ENCODE measurements around the gene TRERF1. TPM values are rescaled to one million over a fixed set of nuclear protein-coding genes. Genes with fewer than 3 reads are reported as not detected.
"Not testable (repeated sequence)": the region's sequence is repeated elsewhere in the genome, so short reads cannot be mapped to it uniquely, and the experiment has no call there.

TRERF1 gene
- total RNA-seq, 4 donors from 2014 or later = 1.6 to 4.1 (median 2.6) TPM

GRCh38 chr6:42449917-42450476 lies 1.7 kb downstream of the TRERF1 start:
- intact Hi-C loops (cut with DNase I) = no loop called here
- H3K9me3 ChIP-seq = no peaks in the 10 kb centered on the region

DNA sequence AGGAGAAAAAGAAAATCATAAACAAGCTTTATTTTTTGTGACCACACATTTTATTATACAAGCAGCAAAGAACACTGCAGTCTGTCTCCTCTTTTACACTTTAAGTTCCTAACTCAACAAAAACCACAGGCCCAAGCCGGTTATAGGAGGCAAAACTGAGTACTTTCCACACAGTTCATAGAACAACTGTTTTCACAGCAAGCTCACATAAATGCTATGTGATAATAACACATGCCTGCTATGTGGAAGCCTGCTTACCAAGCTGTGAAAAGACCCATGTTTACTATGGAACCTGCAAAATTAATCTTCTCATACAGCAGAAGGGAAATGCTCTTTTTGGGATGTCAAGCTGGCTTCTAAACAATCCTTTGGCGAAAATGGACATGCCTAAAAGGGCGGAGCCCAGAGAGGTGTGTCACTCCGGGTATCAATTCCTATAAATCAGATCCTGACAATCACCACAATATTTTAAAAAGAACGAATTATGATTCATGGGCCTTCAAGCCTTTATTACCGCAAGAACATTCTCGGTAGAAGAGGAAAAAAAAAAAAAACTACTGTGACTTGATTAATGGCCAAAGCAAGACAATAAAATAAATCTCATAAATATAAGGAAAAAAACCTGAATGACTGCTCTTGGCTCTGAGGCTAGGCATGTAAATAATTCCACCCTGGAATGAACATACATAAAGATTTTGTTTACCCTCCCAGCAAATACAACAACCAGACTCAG lies 2.6 kb downstream of the TRERF1 start:
- no peaks in the 10 kb centered on the region for H3K36me3 ChIP-seq
- TF ChIP-seq, protein P1, sequence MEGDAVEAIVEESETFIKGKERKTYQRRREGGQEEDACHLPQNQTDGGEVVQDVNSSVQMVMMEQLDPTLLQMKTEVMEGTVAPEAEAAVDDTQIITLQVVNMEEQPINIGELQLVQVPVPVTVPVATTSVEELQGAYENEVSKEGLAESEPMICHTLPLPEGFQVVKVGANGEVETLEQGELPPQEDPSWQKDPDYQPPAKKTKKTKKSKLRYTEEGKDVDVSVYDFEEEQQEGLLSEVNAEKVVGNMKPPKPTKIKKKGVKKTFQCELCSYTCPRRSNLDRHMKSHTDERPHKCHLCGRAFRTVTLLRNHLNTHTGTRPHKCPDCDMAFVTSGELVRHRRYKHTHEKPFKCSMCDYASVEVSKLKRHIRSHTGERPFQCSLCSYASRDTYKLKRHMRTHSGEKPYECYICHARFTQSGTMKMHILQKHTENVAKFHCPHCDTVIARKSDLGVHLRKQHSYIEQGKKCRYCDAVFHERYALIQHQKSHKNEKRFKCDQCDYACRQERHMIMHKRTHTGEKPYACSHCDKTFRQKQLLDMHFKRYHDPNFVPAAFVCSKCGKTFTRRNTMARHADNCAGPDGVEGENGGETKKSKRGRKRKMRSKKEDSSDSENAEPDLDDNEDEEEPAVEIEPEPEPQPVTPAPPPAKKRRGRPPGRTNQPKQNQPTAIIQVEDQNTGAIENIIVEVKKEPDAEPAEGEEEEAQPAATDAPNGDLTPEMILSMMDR (IDR thresholded peaks at IDR 0.05) = no peak
- no peak for TF ChIP-seq POLR2A (IDR thresholded peaks at IDR 0.05)
- H3K27me3 ChIP-seq = no peaks in the 10 kb centered on the region
- H3K27ac ChIP-seq = no peak overlapping the region
- H3K4me1 ChIP-seq = peaks cover 8 to 12% of the 10 kb centered on the region in 2 donors
- no peak overlapping the region for H3K4me3 ChIP-seq (replicated peaks in 1 of 3)
- WGBS, 2 donors = 69 to 76% methylated on average over 7 of the region's 7 CpGs
- intact Hi-C loops (cut with DNase I) = no loop called here
- H3K9me3 ChIP-seq = no peaks in the 10 kb centered on the region
- DNase-seq = no peak

More at GRCh38 chr6:42449917-42450476, 1.7 kb downstream of the TRERF1 start:
- Histone ChIP-seq H3K36me3 (no peaks in the 10 kb centered on the region), H3K4me3 (replicated peaks in 1 of 3) (peak overlapping the region in 1 of 3 donors; percentile 91), H3K4me1 (peaks cover 8 to 15% of the 10 kb centered on the region in 2 donors), H3K27ac (peak overlapping the region in 1 of 3 donors; percentile 29), H3K27me3 (no peaks in the 10 kb centered on the region)
- no peak for TF ChIP-seq POLR2A (IDR thresholded peaks at IDR 0.05)
- TF ChIP-seq, protein P1 (IDR thresholded peaks at IDR 0.05) = no peak
- WGBS, 2 donors = 35 to 45% methylated on average over 9 of the region's 9 CpGs
- DNase-seq = no peak

DNA sequence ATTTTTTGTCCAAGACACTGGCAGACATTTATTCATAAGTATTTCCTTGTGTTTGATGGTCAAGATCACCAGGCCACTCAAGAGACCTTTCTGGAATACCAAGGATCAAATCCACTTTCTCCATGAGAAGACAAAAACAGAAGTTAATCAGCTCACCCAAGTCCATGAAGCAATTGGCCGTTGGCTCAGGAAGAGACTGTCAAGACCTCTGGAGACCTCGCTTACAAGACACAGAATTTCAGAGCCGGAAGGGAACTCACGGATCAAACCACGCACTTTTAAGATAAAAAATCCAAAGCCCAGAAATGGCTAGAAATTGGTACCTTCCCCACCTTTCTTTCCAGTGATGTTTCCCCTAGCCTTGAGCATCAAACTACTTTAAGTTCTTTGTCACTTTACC lies 3.3 kb downstream of the TRERF1 start:
- 83% methylated on average over 5 of the region's 5 CpGs for WGBS, 2 donors
- intact Hi-C loops (cut with DNase I) = no loop called here
- no peaks in the 10 kb centered on the region for H3K9me3 ChIP-seq
- no peak for TF ChIP-seq POLR2A (IDR thresholded peaks at IDR 0.05)
- TF ChIP-seq, protein P1 (IDR thresholded peaks at IDR 0.05) = no peak
- H3K27me3 ChIP-seq = no peaks in the 10 kb centered on the region
- no peak overlapping the region for H3K4me3 ChIP-seq (replicated peaks in 1 of 3)
- H3K27ac ChIP-seq = no peak overlapping the region
- H3K36me3 ChIP-seq = no peaks in the 10 kb centered on the region
- DNase-seq = no peak
- H3K4me1 ChIP-seq = peaks cover 2 to 5% of the 10 kb centered on the region in 2 donors

DNA sequence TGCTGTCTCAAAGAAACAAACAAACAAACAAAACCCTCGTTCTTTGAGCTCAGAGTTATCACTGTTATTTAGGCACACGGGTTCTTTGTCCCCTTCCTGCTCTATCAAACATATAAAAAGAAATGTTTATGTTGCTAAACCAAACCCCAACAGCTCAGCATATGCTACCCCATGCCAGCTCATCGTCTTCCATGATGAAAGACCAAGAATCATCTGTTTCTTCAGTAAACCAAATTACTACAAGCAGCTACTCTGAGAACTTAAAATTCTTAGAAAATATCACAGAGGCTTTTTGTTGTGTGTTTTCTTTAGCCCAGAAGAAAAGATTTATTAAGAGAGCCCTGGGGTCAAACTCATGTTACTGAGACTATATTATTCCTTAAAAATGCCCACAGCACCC lies 4.7 kb downstream of the TRERF1 start:
- Histone ChIP-seq H3K36me3 (no peaks in the 10 kb centered on the region), H3K9me3 (no peaks in the 10 kb centered on the region), H3K4me1 (peaks cover 0 to 5% of the 10 kb centered on the region in 2 donors), H3K27ac (no peak overlapping the region), H3K4me3 (replicated peaks in 1 of 3) (no peak overlapping the region), H3K27me3 (no peaks in the 10 kb centered on the region)
- 87 to 90% methylated on average over 3 of the region's 3 CpGs for WGBS, 2 donors
- intact Hi-C loops (cut with DNase I) = no loop called here
- DNase-seq = no peak
- no peak for TF ChIP-seq POLR2A (IDR thresholded peaks at IDR 0.05)
- TF ChIP-seq, protein P1 (IDR thresholded peaks at IDR 0.05) = no peak

- no peak overlapping the region for H3K27ac ChIP-seq
- no peaks in the 10 kb centered on the region for H3K27me3 ChIP-seq
- intact Hi-C loops (cut with DNase I) = no loop called here
- no peaks in the 10 kb centered on the region for H3K9me3 ChIP-seq
- 93 to 100% methylated on average over 5 of the region's 5 CpGs for WGBS, 2 donors
- peaks cover 0 to 5% of the 10 kb centered on the region in 2 donors for H3K4me1 ChIP-seq
- no peak overlapping the region for H3K4me3 ChIP-seq (replicated peaks in 1 of 3)
- no peak for TF ChIP-seq POLR2A (IDR thresholded peaks at IDR 0.05)
- TF ChIP-seq, protein P1 (IDR thresholded peaks at IDR 0.05) = no peak
- no peak for DNase-seq
- no peaks in the 10 kb centered on the region for H3K36me3 ChIP-seq
These were observed 5.4 kb downstream of the TRERF1 start for GRCh38 chr6:42446370-42446769.

GRCh38 chr6:42445955-42446354 lies 5.8 kb downstream of the TRERF1 start:
- H3K4me1 ChIP-seq; H3K27ac ChIP-seq; H3K36me3 ChIP-seq; H3K27me3 ChIP-seq; DNase-seq; H3K4me3 ChIP-seq (replicated peaks in 1 of 3); H3K9me3 ChIP-seq; intact Hi-C loops (cut with DNase I): not testable (repeated sequence)
- 89 to 90% methylated on average over 7 of the region's 7 CpGs for WGBS, 2 donors

Measured in thyroid gland (tissue), 4 donors.